Large intestine (tissue), 3 donors: ENCODE data around the gene OLFML1. TPM values are rescaled to one million over a fixed set of nuclear protein-coding genes. Genes with fewer than 3 reads are reported as not detected.
A peak's percentile ranks its signal among the peaks of the same experiment; 100 is the strongest.

Experiments used
- DNase-seq, 2 donors: peaks; one replicate each; pipeline versions ENCODE4 v3.0.0 to v3.0.0-alpha.2; 2013
- H3K27ac ChIP-seq: one replicate; pipeline ENCODE4 v1.5.1; 2013; ENCODE audit warnings: low read length
- H3K27me3 ChIP-seq: 2 replicates; pipeline ENCODE4 v1.6.1; 2013; ENCODE audit warnings: low read length; ENCODE audit not compliant: control insufficient read depth, insufficient read depth
- H3K36me3 ChIP-seq: 2 replicates; pipeline ENCODE4 v1.6.1; 2013; ENCODE audit warnings: low read length; ENCODE audit not compliant: control insufficient read depth, insufficient read depth
- H3K4me1 ChIP-seq: one replicate; pipeline ENCODE4 v1.6.1; 2013; ENCODE audit warnings: low read length; ENCODE audit not compliant: control insufficient read depth, insufficient read depth
- H3K4me3 ChIP-seq: one replicate; pipeline ENCODE4 v1.5.1; 2013; ENCODE audit warnings: low read length
- H3K9me3 ChIP-seq: one replicate; pipeline ENCODE4 v1.6.1; 2013; ENCODE audit warnings: mild to moderate bottlenecking, low read depth, low read length, moderate library complexity; ENCODE audit not compliant: control insufficient read depth
- WGBS: methylation state at CpG from one replicate; pipeline ENCODE4 v1.1.5; 2013; ENCODE audit warnings: low lambda C conversion rate; ENCODE audit not compliant: insufficient coverage; 5-methylcytosine and 5-hydroxymethylcytosine counted together
- polyA plus RNA-seq: library from polyadenylated mRNA; unstranded; fragments of 120-200 nt; gene quantifications from one replicate; pipeline ENCODE4 v1.2.1, GENCODE V29; 2013

OLFML1 gene
- polyA plus RNA-seq, 1 donor: 15.4 TPM

GRCh38 chr11:7540830-7541555 is 55.7 kb downstream of the OLFML1 start:
- Histone ChIP-seq H3K9me3 (no peaks in the 10 kb centered on the region), H3K27ac (no peak overlapping the region), H3K36me3 (no peaks in the 10 kb centered on the region), H3K4me1 (peaks cover 3% of the 10 kb centered on the region), H3K4me3 (no peak overlapping the region), H3K27me3 (no peaks in the 10 kb centered on the region)
- whole genome bisulfite sequencing: no CpG with 5 or more reads among the region's 8 CpGs
- no peak for DNase-seq

GRCh38 chr11:7543302-7543701 is 58.0 kb downstream of the OLFML1 start:
- H3K27ac ChIP-seq: no peak overlapping the region
- no peak overlapping the region for H3K4me3 ChIP-seq
- no CpG with 5 or more reads among the region's 1 CpG for WGBS
- no peaks in the 10 kb centered on the region for H3K36me3 ChIP-seq
- no peaks in the 10 kb centered on the region for H3K9me3 ChIP-seq
- H3K4me1 ChIP-seq: peaks cover 2% of the 10 kb centered on the region
- DNase-seq: no peak
- H3K27me3 ChIP-seq: no peaks in the 10 kb centered on the region

GRCh38 chr11:7544021-7544420 is 58.7 kb downstream of the OLFML1 start:
- no peak overlapping the region for H3K4me3 ChIP-seq
- no peaks in the 10 kb centered on the region for H3K27me3 ChIP-seq
- H3K4me1 ChIP-seq: no peaks in the 10 kb centered on the region
- H3K27ac ChIP-seq: no peak overlapping the region
- no CpG with 5 or more reads among the region's 3 CpGs for WGBS
- no peaks in the 10 kb centered on the region for H3K9me3 ChIP-seq
- no peak for DNase-seq
- H3K36me3 ChIP-seq: no peaks in the 10 kb centered on the region

GRCh38 chr11:7545611-7546010 is 60.3 kb downstream of the OLFML1 start:
- H3K4me3 ChIP-seq: no peak overlapping the region
- DNase-seq: no peak
- H3K27ac ChIP-seq: no peak overlapping the region
- no peaks in the 10 kb centered on the region for H3K27me3 ChIP-seq
- 100% methylated on average over 1 of the region's 4 CpGs for WGBS
- no peaks in the 10 kb centered on the region for H3K4me1 ChIP-seq
- peaks cover 2% of the 10 kb centered on the region for H3K36me3 ChIP-seq
- H3K9me3 ChIP-seq: no peaks in the 10 kb centered on the region

GRCh38 chr11:7546324-7546791 is 61.1 kb downstream of the OLFML1 start:
- no CpG with 5 or more reads among the region's 3 CpGs for WGBS
- DNase-seq: no peak
- Histone ChIP-seq H3K4me3 (no peak overlapping the region), H3K36me3 (peaks cover 2% of the 10 kb centered on the region), H3K27me3 (no peaks in the 10 kb centered on the region), H3K27ac (no peak overlapping the region), H3K9me3 (no peaks in the 10 kb centered on the region), H3K4me1 (no peaks in the 10 kb centered on the region)

GRCh38 chr11:7547687-7548086 is 62.4 kb downstream of the OLFML1 start:
- H3K27me3 ChIP-seq: no peaks in the 10 kb centered on the region
- no peak overlapping the region for H3K4me3 ChIP-seq
- H3K27ac ChIP-seq: no peak overlapping the region
- no CpG with 5 or more reads among the region's 4 CpGs for WGBS
- peaks cover 2% of the 10 kb centered on the region for H3K36me3 ChIP-seq
- H3K9me3 ChIP-seq: no peaks in the 10 kb centered on the region
- H3K4me1 ChIP-seq: no peaks in the 10 kb centered on the region
- DNase-seq: no peak

- Histone ChIP-seq H3K27ac (no peak overlapping the region), H3K36me3 (peaks cover 2% of the 10 kb centered on the region), H3K4me3 (no peak overlapping the region), H3K9me3 (no peaks in the 10 kb centered on the region), H3K27me3 (no peaks in the 10 kb centered on the region), H3K4me1 (no peaks in the 10 kb centered on the region)
- peak; percentile 31 to 45 for DNase-seq
- no CpG with 5 or more reads among the region's 7 CpGs for WGBS
These were observed 63.5 kb downstream of the OLFML1 start for GRCh38 chr11:7548659-7549274.

- Histone ChIP-seq H3K9me3 (no peaks in the 10 kb centered on the region), H3K27ac (no peak overlapping the region), H3K4me3 (no peak overlapping the region), H3K36me3 (peaks cover 2% of the 10 kb centered on the region), H3K27me3 (no peaks in the 10 kb centered on the region), H3K4me1 (peaks cover 4% of the 10 kb centered on the region)
- DNase-seq: no peak
- no CpG with 5 or more reads among the region's 4 CpGs for WGBS
These were observed 64.4 kb downstream of the OLFML1 start for GRCh38 chr11:7549681-7550080.

GRCh38 chr11:7551571-7551970 is 66.3 kb downstream of the OLFML1 start:
- 71% methylated on average over 1 of the region's 1 CpG for WGBS
- no peak for DNase-seq
- Histone ChIP-seq H3K36me3 (peaks cover 2% of the 10 kb centered on the region), H3K27me3 (no peaks in the 10 kb centered on the region), H3K9me3 (no peaks in the 10 kb centered on the region), H3K27ac (no peak overlapping the region), H3K4me1 (peaks cover 14% of the 10 kb centered on the region), H3K4me3 (no peak overlapping the region)

GRCh38 chr11:7552666-7553065 is 67.4 kb downstream of the OLFML1 start:
- Histone ChIP-seq H3K4me3 (no peak overlapping the region), H3K4me1 (peaks cover 14% of the 10 kb centered on the region), H3K27ac (no peak overlapping the region), H3K27me3 (no peaks in the 10 kb centered on the region), H3K36me3 (peaks cover 2% of the 10 kb centered on the region), H3K9me3 (no peaks in the 10 kb centered on the region)
- WGBS: no CpG with 5 or more reads among the region's 4 CpGs
- no peak for DNase-seq
